Suppressor macrophage treated with lipopolysaccharide for 1 hour (primary cell): ENCODE data around the gene WASHC2C.
"Not testable (repeated sequence)": the region's sequence is repeated elsewhere in the genome, so short reads cannot be mapped to it uniquely, and the experiment has no call there.

Source experiments
- DNase-seq, 3 donors: peaks; one replicate each; pipeline ENCODE4 v3.0.0-alpha.2; 2020 to 2022

Gene WASHC2C

DNA sequence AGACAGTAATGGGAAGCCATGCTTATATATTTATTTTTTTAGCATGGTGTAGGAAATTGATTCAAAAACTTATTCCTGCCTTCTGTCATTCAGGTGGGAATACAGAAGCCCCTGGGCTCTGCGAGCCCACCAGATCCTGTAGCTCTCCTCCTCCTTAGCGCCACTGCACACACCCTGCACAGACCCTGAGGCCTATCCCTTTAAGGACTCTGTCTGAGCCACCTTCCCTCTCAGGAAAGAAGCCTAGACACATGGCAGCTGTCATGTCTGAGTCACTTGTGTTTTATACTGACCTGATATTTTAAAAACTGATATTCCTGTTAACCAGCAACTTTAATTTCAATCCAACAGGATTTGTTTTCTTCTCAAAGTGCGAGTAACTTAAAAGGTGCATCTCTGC lies 36.0 kb downstream of the WASHC2C start:
- not testable (repeated sequence) for DNase-seq

DNA sequence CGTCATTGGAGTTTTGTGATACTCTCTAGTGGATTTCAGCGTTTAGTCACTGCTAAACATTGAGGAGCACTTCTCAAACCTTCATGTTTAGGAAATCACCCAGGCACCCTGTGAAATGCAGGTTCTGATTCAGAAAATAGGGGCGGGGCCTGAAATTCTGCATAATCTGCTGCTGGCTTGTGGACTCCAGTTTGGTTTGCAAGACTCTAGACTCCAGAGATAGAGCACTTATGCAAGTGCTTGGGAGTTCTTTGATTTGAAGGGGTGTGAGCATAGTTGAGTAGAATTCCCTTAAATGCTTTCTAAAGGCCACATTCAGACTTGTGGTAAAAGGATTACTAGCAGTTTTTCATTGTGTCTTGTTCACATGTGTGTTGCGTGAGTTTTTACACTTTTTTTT lies 41.3 kb downstream of the WASHC2C start:
- not testable (repeated sequence) for DNase-seq

DNA sequence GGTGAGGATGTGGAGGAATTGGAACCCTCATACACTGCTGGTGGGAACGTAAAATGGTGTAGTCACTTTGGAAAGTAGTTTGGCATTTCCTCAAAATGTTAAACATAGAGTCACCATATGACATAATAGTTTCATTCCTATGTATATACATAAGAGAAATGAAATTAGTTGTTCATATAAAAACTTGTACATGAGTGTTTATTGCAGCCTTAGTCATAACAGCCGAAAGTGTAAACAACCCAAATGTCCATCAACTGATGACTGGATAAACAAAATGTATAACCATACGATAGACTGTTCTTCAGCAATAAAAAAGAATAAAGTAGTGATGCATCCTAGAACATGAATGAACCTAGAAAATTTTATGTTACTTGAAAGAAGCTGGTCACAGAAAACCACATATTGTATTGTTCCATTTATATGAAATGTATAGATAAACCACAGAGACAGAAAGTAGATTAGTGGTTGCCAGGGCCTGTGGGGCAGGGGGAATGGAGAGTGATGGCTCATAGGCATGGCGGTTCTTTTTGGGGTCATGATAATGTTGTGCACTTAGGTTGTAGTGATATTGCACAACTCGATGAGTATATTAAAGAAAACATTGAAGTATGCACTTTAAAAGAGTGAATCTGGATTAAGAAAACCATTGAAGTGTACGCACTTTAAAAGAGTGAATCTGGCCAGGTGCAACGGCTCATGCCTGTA lies 44.8 kb downstream of the WASHC2C start:
- DNase-seq, result not testable (repeated sequence)

DNA sequence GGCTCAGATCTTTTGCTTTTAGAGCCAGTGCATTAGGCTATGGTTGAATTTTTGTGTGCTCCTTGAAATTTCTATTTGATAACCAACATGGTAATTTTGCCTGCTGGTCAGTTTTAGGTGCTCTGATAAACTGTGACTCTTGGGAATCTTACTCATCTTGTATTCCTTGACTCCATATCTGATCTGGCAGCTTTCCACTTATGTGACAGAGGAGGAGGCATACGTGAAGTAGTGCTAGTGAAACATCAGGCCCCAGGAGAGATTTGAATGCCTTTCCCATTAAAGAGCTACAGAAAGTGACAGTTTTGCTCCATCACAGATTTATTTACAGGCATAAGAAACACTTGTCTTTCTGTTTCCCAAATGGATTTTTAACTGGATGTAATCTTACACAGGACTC lies 59.2 kb downstream of the WASHC2C start:
- DNase-seq, result not testable (repeated sequence)

DNA sequence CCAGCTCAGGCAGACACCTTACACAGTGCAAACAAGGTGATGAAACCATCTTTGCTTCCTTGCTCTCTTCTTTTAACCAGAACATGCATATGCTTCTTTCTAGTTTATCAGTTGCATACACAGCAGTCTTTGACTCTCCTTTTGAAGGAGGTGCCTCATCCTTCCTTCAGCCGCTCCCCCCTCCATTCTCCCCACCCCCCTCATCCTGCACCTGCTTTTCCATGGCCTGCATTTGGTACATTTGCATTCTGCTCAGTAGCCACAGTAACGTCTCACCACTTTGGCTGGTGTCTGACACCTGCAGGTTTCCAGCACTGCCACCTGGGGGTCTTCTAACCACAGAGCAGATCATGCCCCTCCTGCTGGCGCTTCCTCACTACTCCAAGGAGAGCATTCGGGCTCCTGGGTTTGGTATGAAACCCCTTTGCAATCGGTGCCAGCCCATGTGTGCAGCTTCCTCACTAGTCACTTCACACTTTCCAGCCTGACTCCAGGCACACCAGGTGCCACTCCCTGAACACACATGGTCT lies 60.2 kb downstream of the WASHC2C start:
- DNase-seq, result not testable (repeated sequence)

DNA sequence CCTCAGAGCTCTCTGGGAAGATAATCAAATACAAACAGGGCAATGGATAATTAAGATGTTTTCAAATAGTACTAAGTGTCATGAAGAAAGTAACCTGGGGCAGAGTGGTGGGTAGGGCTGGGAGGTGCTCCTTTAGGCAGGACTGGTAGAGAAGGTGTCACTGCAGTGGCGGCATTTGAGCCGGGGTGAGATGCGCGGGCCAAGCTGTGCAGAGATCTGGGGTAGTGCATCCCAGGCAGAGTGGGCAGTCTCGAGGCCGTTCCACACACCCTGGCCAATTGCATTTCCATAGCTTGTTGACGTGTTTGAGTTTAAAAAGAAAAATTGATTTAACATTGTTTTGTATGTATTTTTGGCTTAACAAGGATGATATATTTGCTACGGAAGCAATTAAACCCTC lies 62.9 kb downstream of the WASHC2C start:
- DNase-seq, result not testable (repeated sequence)

DNA sequence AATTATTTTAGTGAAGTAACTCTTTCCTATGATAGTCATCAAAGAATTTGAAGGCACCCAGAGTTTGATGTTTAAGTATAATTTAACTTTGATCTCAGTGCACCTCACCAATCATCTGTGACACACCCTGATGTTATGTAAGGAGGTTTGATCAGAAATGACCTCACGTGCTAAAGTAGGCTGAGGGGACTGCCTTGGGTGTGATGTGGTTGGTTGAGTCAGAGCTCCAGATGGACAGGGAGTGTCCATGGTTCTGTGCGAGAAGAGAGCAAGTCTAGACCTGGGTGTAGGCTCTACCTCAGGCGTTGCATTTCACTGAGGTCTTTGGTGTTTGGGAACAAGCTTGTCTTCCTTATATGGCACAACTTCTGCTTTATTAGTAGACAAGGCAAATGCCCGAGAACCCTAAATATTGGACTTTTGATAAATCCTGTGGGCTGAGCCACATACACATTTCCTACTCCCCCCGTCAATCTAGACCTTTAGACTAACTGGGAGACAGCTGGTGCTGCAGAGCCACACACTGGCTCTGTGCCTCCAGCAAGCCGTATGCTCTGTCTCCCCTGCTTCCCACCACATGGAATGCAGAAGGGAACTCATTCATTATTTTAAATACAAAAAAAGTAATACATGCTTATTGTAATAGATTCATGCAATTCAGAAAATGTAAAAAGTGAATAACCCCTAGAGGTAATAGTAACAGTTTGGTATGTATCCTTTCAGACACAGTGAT lies 63.8 kb downstream of the WASHC2C start:
- DNase-seq, result not testable (repeated sequence)

DNA sequence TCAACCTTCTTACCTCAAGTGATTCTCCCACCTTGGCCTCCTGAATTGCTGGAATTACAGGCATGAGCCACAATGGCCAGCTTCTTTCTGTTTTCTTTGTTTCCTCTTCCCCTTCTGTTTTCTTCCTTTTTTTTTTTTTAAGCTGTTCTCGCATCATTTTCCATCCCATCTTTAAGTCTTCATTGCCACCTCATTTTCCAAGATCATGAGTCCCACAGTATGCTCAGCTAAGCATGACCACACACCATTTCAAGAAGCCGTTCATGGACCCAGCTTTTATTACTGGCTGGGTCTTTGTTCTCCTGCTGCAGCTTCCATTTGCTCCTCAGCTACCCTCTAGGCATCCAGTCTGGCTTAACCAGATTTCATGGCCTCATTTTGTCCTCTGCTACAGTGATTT lies 67.7 kb downstream of the WASHC2C start:
- not testable (repeated sequence) for DNase-seq

DNA sequence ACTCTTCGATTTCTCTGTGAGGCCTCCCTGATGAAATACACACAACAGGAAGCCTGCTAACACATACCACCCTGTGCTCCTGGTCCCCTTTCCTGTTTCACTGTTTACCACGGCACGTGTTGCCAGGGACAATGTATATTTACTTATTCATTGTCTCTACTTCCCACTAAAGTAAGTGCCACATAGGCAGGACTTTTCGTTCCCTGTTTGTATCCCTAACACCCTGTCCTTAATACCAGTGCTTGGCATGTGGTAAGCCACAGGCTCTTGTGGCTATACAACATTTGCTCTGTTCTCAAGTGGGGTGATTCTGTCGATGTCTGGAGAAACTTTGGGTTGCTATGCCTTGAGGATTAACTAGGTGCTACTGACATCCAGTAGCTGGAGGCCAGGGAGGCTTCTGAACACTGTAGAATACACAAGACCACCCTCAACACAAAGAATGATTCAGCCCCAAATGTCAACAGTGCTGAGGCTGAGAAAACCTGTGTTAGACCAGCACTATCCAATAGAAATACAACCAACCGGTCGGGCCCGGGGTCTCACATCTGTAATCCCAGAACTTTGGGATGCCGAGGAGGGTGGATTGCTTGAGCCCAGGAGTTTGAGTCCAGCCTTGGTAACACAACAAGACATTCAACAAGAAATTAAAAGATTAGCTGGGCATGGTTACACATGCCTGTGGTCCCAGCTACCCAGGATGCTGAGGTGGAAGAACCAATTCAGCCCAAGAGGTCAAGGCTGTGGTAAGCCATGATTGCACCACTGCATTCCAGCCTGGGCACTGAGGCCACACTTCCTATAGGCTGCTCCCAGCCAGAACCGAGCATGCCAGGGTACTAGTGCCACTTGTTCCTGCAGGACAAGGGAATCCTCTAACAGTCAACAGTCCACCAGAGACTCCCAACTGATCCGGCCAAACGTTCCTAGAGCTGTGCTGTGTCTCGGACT lies 76.3 kb downstream of the WASHC2C start:
- DNase-seq, result not testable (repeated sequence)

DNA sequence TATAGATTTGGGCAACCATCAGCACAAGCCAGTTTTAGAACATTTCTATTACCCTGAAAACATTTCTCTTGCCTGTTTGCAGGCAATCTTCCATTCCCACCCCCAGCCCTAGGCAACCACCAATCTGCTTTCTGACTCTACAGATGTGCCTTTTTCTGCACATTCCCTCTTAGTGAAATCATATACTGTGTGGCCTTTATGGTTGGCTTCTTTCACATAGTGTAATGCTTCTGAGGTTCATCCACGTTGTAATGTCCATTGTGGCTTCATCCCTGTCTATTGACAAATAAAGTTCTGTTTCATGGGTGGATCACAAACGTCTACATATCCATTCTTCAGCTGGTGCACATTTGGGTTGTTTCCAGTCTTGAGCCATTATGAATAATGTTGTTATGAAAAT lies 77.9 kb downstream of the WASHC2C start:
- DNase-seq, result not testable (repeated sequence)

DNA sequence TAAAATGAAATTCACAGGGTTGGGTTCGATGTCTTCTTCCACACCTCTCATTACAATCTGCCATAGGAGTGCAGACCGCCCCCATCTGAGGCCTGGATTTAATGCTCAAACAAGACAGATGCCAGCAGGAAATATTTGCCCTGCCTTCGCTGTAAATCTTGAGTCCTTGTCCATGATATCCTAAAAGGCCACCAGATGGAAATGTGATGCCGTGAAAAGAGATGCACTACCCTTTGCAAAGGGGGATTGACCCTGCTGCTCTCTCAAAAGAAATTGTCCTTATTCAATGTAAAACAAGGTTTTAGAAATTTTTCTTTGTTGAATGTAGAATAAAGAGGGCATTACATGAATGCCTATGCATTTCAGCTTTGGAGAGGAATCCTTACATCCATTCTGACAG lies 82.8 kb downstream of the WASHC2C start:
- no peak for DNase-seq

DNA sequence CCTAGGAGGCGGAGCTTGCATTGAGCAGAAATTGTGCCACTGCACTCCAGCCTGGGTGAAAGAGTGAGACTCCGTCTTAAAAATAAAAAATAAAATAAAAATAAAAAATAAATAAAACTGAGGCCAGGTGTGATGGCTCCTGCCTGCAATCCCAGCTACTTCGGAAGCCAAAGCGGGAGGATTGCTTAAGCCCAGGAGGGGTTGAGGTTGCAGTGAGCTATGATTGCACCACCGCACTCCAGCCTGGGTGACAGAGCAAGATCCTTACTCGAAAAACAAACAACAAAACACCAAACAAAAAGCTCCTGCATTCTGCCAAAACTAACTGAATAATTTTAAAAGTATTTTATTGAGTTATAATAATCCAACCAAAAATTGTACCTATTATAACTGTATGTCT lies 84.0 kb downstream of the WASHC2C start:
- peak in 1 of 3 donors; percentile 16 for DNase-seq

DNA sequence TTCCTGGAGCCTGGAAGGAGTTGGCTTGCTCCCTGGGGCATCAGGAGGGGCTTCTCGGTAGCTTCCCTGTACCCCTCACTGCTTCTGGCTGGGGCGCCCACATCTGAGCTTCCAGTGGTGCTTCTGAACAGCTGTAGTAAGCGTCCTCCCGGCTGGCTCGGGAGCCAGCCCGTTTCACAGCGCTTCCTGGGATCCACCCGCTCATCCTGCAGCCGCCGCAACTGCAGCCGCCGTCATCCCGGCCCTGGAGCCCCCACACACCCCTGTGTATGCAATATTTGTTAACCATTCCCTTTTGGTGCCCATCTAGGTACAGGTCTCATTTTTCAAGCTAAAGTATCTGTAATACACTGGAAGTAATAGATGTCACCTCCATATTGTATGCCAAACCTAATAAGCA lies 85.9 kb downstream of the WASHC2C start:
- not testable (repeated sequence) for DNase-seq

DNA sequence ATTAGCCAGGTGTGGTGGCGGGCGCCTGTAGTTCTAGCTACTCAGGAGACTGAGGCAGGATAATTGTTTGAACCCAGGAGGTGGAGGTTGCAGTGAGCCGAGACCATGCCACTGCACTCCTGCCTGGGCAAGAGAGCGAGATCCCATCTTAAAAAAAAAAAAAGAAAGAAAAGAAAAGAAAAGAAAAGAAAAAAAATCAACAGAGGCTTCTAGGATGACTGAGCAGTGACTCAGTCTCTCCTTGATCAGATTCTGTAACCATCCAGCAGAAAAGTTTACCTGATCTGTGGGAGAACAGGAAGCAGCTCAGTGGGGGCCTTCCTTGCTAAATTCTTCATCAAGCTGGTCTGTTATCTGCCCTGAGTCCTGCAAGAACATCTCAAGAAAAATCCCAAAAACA lies 87.1 kb downstream of the WASHC2C start:
- DNase-seq, result not testable (repeated sequence)

DNA sequence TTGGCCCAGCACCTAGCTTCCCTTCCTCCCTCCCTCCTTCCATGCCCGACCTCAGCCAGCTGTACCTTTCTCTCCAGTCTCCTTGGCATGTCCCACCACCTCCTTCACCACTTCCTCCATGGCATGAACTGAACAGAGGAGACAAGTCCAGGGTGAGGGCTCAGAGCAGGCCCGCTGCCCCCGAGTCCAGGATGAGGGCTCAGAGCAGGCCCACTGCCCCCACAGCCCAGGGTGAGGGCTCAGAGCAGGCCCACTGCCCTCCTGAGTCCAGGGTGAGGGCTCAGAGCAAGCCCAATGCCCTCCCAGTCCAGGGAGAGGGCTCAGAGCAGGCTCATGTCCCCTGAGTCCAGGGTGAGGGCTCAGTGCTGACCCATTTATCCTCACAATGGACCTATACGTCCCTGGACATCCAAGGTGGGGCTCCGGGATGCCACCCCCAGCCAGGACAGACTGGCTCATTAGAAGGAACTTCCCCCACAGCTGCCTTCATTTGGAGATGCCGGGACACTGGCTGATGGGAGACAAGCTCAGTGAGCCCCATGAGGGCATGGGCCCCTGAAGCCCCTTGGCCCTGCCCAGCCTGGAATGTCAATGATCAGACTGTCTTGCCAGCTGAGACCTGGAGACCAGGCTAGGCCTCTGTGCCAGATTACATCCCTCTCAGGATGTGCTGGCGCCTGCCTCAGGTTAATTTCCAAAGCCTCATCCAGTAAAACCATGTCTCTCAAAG lies 90.2 kb downstream of the WASHC2C start:
- DNase-seq, result no peak

DNA sequence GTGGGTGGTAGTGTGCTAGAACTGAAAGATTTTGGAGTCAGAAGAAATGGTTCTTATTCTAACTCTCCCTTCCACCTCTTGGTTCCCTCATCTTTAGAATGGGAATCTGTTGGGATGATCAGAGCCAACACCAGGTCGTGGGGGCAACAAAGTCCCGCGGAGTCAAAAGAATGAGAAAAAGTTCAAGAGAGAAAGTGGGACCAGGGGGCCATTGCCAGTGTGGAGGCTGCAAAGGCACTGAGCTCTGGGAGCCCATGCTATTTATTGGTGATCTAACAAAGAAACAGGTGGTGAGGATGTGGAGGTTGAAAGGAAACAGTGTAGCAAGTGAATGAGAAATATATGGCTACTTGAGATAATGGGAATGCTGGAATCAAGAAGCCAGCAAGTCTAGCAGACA lies 90.8 kb downstream of the WASHC2C start:
- DNase-seq, result no peak

DNA sequence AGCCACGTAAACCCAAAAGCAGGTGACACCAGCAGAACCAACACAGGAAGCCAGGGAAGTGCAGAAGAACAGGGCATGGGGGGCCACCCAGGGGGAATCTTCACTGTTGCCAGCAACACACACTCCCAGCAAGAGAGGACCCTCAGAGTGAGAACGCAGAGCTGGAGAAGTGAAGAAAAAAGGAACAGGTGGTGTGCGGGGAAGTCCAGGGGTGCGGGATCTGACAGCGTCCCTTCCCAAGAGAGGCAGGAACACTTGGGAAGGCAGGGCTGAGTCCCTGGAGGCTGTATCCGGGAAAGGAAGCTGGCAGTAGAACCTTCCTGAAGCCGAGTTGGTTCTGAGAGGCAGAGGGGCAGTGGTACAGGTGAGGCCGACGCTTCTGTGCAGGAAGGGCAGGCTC lies 92.5 kb downstream of the WASHC2C start:
- no peak for DNase-seq

DNA sequence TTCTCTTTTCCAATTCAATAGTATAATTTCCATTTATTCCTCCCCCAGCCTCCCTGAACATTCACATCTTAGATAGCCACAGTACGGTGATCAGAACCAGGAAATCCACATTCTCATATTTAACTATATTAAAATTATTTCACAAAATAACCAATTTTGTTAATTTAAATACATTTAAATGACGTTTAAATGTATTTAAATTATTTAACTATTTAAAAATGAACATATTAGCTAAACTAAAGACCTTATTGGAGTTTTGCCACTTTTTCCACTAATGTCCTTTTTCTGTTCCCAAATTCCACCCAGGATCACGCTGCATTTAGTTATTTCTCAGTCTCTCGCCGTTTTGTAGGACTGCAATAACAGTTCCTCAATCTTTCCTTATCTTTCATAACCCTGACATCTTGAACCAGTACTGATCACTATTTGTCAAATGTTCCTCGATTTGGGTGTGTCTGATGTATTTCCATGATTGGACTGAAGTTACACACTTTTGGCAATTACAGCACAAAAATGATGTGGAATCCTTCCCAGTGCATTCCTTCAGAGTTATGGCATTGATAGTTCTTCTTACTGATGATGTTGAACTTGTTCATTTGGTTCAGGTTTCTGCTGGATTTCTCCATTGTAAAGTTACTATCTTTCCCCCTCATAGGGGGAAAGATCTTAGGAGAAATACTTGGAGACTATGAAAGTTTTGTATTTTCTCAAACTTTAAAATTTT lies 93.2 kb downstream of the WASHC2C start:
- not testable (repeated sequence) for DNase-seq

DNA sequence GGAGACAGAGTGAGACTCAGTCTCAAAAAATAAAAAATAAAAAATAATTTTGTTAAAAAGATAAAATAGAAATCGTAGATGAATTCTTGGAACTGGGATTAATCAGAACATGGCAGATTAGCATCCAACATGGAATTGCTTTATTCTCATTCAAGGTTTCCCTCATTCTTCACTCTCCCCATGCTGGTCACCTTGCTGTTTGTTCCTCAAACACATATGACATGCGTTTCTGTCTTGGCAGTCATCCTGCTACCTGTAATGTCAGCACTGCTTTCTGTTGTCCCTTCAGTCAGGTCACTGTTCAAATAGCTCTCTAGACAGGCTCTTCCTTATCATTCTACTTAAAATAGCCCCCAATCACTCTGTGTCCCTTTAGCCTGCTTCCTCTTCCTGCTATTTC lies 95.9 kb downstream of the WASHC2C start:
- not testable (repeated sequence) for DNase-seq
